NCI-H446 (cell line): Measurements from ENCODE around the gene PIAS4.

Source experiments
- DNase-seq, 2 experiments: peaks; one replicate each; lab custom pipeline; 2025; lab: John Stamatoyannopoulos, UW

PIAS4 gene

GRCh38 chr19:4023600-4024398, 16.3 kb downstream of the PIAS4 start:
- DNase-seq = no peak

- DNase-seq = no peak
These were observed 17.8 kb downstream of the PIAS4 start for GRCh38 chr19:4025317-4025716.

- DNase-seq = no peak
These were observed 19.6 kb downstream of the PIAS4 start for GRCh38 chr19:4027146-4027545.

- DNase-seq = no peak
These were observed 21.1 kb downstream of the PIAS4 start for GRCh38 chr19:4028334-4029246.

GRCh38 chr19:4029247-4029614, 21.7 kb downstream of the PIAS4 start:
- no peak for DNase-seq

GRCh38 chr19:4030552-4030951, 23.0 kb downstream of the PIAS4 start:
- no peak for DNase-seq

- no peak for DNase-seq
These were observed 23.4 kb downstream of the PIAS4 start for GRCh38 chr19:4030981-4031380.

- DNase-seq = no peak
These were observed 23.9 kb downstream of the PIAS4 start for GRCh38 chr19:4031420-4031819.

- DNase-seq = no peak
These were observed 24.9 kb downstream of the PIAS4 start for GRCh38 chr19:4032436-4032835.

GRCh38 chr19:4033028-4033956, 25.8 kb downstream of the PIAS4 start:
- no peak for DNase-seq

- DNase-seq = no peak
These were observed 26.8 kb downstream of the PIAS4 start for GRCh38 chr19:4034048-4035017.

GRCh38 chr19:4035018-4035566, 27.6 kb downstream of the PIAS4 start:
- DNase-seq = no peak

GRCh38 chr19:4035582-4035981, 28.0 kb downstream of the PIAS4 start:
- DNase-seq = no peak

- DNase-seq = no peak
These were observed 29.2 kb downstream of the PIAS4 start for GRCh38 chr19:4036576-4037300.

- DNase-seq = no peak
These were observed 29.9 kb downstream of the PIAS4 start for GRCh38 chr19:4037301-4037949.

GRCh38 chr19:4038057-4038456, 30.5 kb downstream of the PIAS4 start:
- no peak for DNase-seq

GRCh38 chr19:4038661-4039423, 31.3 kb downstream of the PIAS4 start:
- DNase-seq = no peak

GRCh38 chr19:4042064-4042730, 34.7 kb downstream of the PIAS4 start:
- no peak for DNase-seq
